H9 (cell line): ENCODE results near the gene ITPK1. TPM values are rescaled to one million over a fixed set of nuclear protein-coding genes. Genes with fewer than 3 reads are reported as not detected.

ENCODE experiments used
- DNase-seq: peaks from one replicate; pipeline ENCODE4 v3.0.0-alpha.2; 2017
- H2AFZ ChIP-seq: one replicate; pipeline ENCODE4 v1.6.1; 2013; ENCODE audit warnings: mild to moderate bottlenecking, low read length, control low read depth, moderate library complexity
- H2AK5ac ChIP-seq: 2 replicates; pipeline ENCODE4 v1.6.1; 2013; ENCODE audit warnings: low read length, control low read depth, mixed read lengths; ENCODE audit not compliant: insufficient read length
- H2BK120ac ChIP-seq: one replicate; pipeline ENCODE4 v1.6.1; 2013; ENCODE audit warnings: low read depth, mild to moderate bottlenecking, low read length, control low read depth, inconsistent platforms; ENCODE audit not compliant: poor library complexity, severe bottlenecking
- H2BK12ac ChIP-seq: 2 replicates; pipeline ENCODE4 v1.6.1; 2013; ENCODE audit warnings: low read length, control low read depth, mixed read lengths, low read depth; ENCODE audit not compliant: insufficient read length
- H2BK15ac ChIP-seq: 2 replicates; pipeline ENCODE4 v1.6.1; 2013; ENCODE audit warnings: low read depth, low read length, control low read depth
- H2BK20ac ChIP-seq: one replicate; pipeline ENCODE4 v1.6.1; 2013; ENCODE audit warnings: low read depth, mild to moderate bottlenecking, low read length, control low read depth, inconsistent platforms; ENCODE audit not compliant: poor library complexity, severe bottlenecking
- H2BK5ac ChIP-seq: 2 replicates; pipeline ENCODE4 v1.6.1; 2013; ENCODE audit warnings: low read length, control low read depth, mixed read lengths; ENCODE audit not compliant: insufficient read length
- H3K14ac ChIP-seq: 2 replicates; pipeline ENCODE4 v1.6.1; 2013; ENCODE audit warnings: low read length, control low read depth; ENCODE audit not compliant: insufficient read depth
- H3K18ac ChIP-seq: 2 replicates; pipeline ENCODE4 v1.6.1; 2013; ENCODE audit warnings: low read depth, mild to moderate bottlenecking, mixed read lengths, low read length, control low read depth; ENCODE audit not compliant: insufficient read length
- H3K23ac ChIP-seq: 2 replicates; pipeline ENCODE4 v1.6.1; 2013; ENCODE audit warnings: low read length, control low read depth, mixed read lengths, low read depth; ENCODE audit not compliant: insufficient read length
- H3K23me2 ChIP-seq: 2 replicates; pipeline ENCODE4 v1.6.1; 2013; ENCODE audit warnings: low read depth, mild to moderate bottlenecking, mixed read lengths, low read length, control low read depth; ENCODE audit not compliant: insufficient read length, poor library complexity, severe bottlenecking
- H3K27ac ChIP-seq: 2 replicates; pipeline ENCODE4 v1.5.1; 2013; ENCODE audit warnings: low read length, control low read depth, mixed read lengths, low read depth; ENCODE audit not compliant: insufficient read length
- H3K27me3 ChIP-seq: 2 replicates; pipeline ENCODE4 v1.6.1; 2013; ENCODE audit warnings: low read length, control low read depth, inconsistent platforms; ENCODE audit not compliant: insufficient read depth
- H3K4ac ChIP-seq: 2 replicates; pipeline ENCODE4 v1.6.1; 2013; ENCODE audit warnings: low read depth, mild to moderate bottlenecking, control low read depth, inconsistent platforms, low read length, moderate library complexity
- H3K4me1 ChIP-seq: 2 replicates; pipeline ENCODE4 v1.6.1; 2013; ENCODE audit warnings: low read length, control low read depth, inconsistent platforms; ENCODE audit not compliant: insufficient read depth
- H3K4me2 ChIP-seq: 2 replicates; pipeline ENCODE4 v1.6.1; 2013; ENCODE audit warnings: low read length, control low read depth, mixed read lengths; ENCODE audit not compliant: insufficient read length, insufficient read depth
- H3K56ac ChIP-seq: 2 replicates; pipeline ENCODE4 v1.6.1; 2013; ENCODE audit warnings: low read depth, mild to moderate bottlenecking, mixed read lengths, low read length, control low read depth; ENCODE audit not compliant: insufficient read length
- H3K79me1 ChIP-seq: 2 replicates; pipeline ENCODE4 v1.6.1; 2013; ENCODE audit warnings: low read depth, mild to moderate bottlenecking, moderate library complexity, low read length, control low read depth, inconsistent platforms; ENCODE audit not compliant: insufficient read depth, poor library complexity, severe bottlenecking
- H3K79me2 ChIP-seq: 2 replicates; pipeline ENCODE4 v1.6.1; 2013; ENCODE audit warnings: low read length, control low read depth, inconsistent platforms; ENCODE audit not compliant: insufficient read depth
- H3K9ac ChIP-seq: 2 replicates; pipeline ENCODE4 v1.6.1; 2013; ENCODE audit warnings: low read length, control low read depth, mixed read lengths; ENCODE audit not compliant: insufficient read length; ENCODE audit errors: extremely low read depth
- H3K9me3 ChIP-seq: one replicate; pipeline ENCODE4 v1.6.1; 2013; ENCODE audit warnings: low read depth, low read length, inconsistent platforms; ENCODE audit not compliant: control insufficient read depth
- H3T11ph ChIP-seq: one replicate; pipeline ENCODE4 v1.6.1; 2013; ENCODE audit warnings: mild to moderate bottlenecking, low read length, control low read depth, inconsistent platforms
- H4K20me1 ChIP-seq: one replicate; pipeline ENCODE4 v1.6.1; 2013; ENCODE audit not compliant: control insufficient read depth, insufficient read length, insufficient read depth
- H4K5ac ChIP-seq: 2 replicates; pipeline ENCODE4 v1.6.1; 2013; ENCODE audit warnings: low read depth, mild to moderate bottlenecking, mixed read lengths, low read length, control low read depth; ENCODE audit not compliant: insufficient read length
- H4K8ac ChIP-seq: replicated peaks from 2 replicates; pipeline ENCODE4 v1.6.1; 2013; ENCODE audit warnings: low read length, control low read depth, mixed read lengths, low read depth; ENCODE audit not compliant: insufficient read length
- H4K91ac ChIP-seq: 2 replicates; pipeline ENCODE4 v1.6.1; 2013; ENCODE audit warnings: low read depth, mild to moderate bottlenecking, moderate library complexity, mixed read lengths, low read length, control low read depth; ENCODE audit not compliant: insufficient read length
- H3K27ac Mint-ChIP-seq, 3 experiments: 2 replicates in 2 of 3; 3 replicates in 1 of 3; pipeline ENCODE4 v1.8.0; 2020 to 2021; ENCODE audit warnings: mixed read lengths in 3 of 3, mild to moderate bottlenecking in 1 of 3, moderate library complexity in 1 of 3
- H3K27me3 Mint-ChIP-seq: 2 replicates; pipeline ENCODE4 v1.8.0; 2021; ENCODE audit warnings: low read depth, mild to moderate bottlenecking, moderate library complexity, mixed read lengths
- H3K36me3 Mint-ChIP-seq, 3 experiments: 2 replicates in 2 of 3; 3 replicates in 1 of 3; pipeline ENCODE4 v1.8.0; 2020 to 2021; ENCODE audit warnings: low read depth in 3 of 3, mixed read lengths in 3 of 3; ENCODE audit not compliant: insufficient read depth in 1 of 3
- H3K4me1 Mint-ChIP-seq, 2 experiments: 2 replicates each; pipeline ENCODE4 v1.8.0; 2020; ENCODE audit warnings: mixed read lengths in 2 of 2
- H3K4me3 Mint-ChIP-seq, 2 experiments: 2 replicates in 1 of 2; 3 replicates in 1 of 2; pipeline ENCODE4 v1.8.0; 2020 to 2021; ENCODE audit warnings: mild to moderate bottlenecking in 2 of 2, mixed read lengths in 2 of 2, moderate library complexity in 1 of 2
- H3K9me3 Mint-ChIP-seq, 2 experiments: 2 replicates in 1 of 2; 3 replicates in 1 of 2; pipeline ENCODE4 v1.8.0; 2020; ENCODE audit warnings: mild to moderate bottlenecking in 2 of 2, mixed read lengths in 2 of 2, moderate library complexity in 1 of 2
- WGBS: extraction: QIAGEN DNeasy Blood & Tissue Kit; methylation state at CpG from one replicate; pipeline ENCODE4 v1.1.7; 2013; ENCODE audit warnings: missing lambda C conversion rate, low lambda C conversion rate, mixed read lengths; ENCODE audit not compliant: insufficient read length; ENCODE audit errors: extremely low coverage; 5-methylcytosine and 5-hydroxymethylcytosine counted together
- total RNA-seq: library from RNA; stranded (reverse); gene quantifications from 2 replicates; pipeline ENCODE4 v1.2.1, GENCODE V29; 2021
- TF ChIP-seq, protein P1 (sequence below): fragments of 200-600 bp; sonication (generic); conservative IDR thresholded peaks from 3 replicates; pipeline ENCODE4 v1.8.0; 2021; ENCODE audit warnings: antibody characterized with exemption, mild to moderate bottlenecking

ITPK1 gene
- total RNA-seq, 1 experiment from 2014 or later, result 92.7 TPM

DNA sequence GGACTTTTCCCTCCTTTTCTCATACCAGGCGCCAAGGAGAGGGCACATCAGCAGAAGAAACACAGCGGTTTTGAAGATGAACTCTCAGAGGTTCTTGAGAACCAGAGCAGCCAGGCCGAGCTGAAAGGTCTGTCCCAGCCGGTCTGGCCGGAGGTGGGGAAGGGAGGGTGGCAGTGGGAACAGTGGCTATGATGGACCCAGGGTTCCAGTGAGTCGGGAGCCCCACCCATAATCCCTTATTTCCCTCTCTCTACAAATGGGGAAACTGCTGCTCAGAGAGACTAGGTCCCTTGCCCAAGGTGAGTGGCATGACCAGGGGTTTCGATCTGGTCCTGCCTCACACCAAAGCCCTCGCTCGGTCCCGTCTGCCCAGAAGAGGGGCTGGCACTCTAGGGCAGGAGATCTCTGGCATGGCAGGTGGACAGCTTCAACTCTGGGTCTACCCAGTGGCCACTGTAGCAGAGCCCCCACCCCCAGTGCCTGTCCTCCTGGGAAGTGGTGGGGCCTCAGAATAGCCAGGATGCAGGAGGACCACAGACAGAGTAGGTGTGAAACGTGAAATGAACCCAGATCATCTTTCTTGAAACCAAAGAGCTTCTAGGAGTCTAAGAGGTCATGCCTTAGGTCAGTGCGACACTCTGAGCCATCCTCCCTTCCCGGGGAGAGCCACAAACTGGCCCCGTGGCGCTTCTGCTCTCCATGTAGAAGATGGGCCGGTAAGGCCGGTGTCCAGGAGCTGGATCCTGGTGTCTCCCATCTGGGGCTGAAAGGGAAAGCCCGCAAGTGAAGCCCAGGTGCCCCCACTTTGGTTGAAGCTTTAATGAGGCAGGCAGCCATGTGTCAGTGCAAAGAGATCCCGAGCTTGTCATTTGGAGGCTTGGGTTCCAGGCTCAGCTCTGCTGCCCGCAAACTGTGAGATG, 185.8 kb downstream of the ITPK1 start:
- no peak overlapping the region for H3K18ac ChIP-seq
- peaks cover 7% of the 10 kb centered on the region for H4K20me1 ChIP-seq
- no peak overlapping the region for H3K27ac ChIP-seq
- H3K27me3 Mint-ChIP-seq, result peaks cover 16% of the 10 kb centered on the region
- H2BK20ac ChIP-seq, result no peak overlapping the region
- H3K56ac ChIP-seq, result no peak overlapping the region
- no peaks in the 10 kb centered on the region for H3K79me1 ChIP-seq
- H3K4me2 ChIP-seq, result no peak overlapping the region
- H3K23me2 ChIP-seq, result peaks cover 4% of the 10 kb centered on the region
- H4K5ac ChIP-seq, result no peak overlapping the region
- no peak overlapping the region for H2AFZ ChIP-seq
- no peaks in the 10 kb centered on the region for H3K9me3 ChIP-seq
- no peak overlapping the region for H2BK5ac ChIP-seq
- H3K23ac ChIP-seq, result no peak overlapping the region
- peaks cover 3% of the 10 kb centered on the region in 2 experiments; a peak in 3 of 4 replicates for H3K4me1 Mint-ChIP-seq
- WGBS, result no CpG with 5 or more reads among the region's 20 CpGs
- H2BK12ac ChIP-seq, result no peak overlapping the region
- H2BK15ac ChIP-seq, result no peak overlapping the region
- H3K27ac Mint-ChIP-seq, result no peak overlapping the region
- H3K4ac ChIP-seq, result no peak overlapping the region
- no peak overlapping the region for H3K14ac ChIP-seq
- peaks cover 0 to 5% (median 0%) of the 10 kb centered on the region in 3 experiments; a peak in 2 of 7 replicates for H3K36me3 Mint-ChIP-seq
- no peak overlapping the region for H3K9ac ChIP-seq
- H4K8ac ChIP-seq, result no peak overlapping the region
- H3K4me3 Mint-ChIP-seq, result no peak overlapping the region
- no peak for DNase-seq
- no peak overlapping the region for H4K91ac ChIP-seq
- no peak overlapping the region for H2BK120ac ChIP-seq
- H3T11ph ChIP-seq, result no peak overlapping the region
- no peaks in the 10 kb centered on the region for H3K27me3 ChIP-seq
- H2AK5ac ChIP-seq, result no peak overlapping the region
- no peaks in the 10 kb centered on the region for H3K4me1 ChIP-seq
- no peaks in the 10 kb centered on the region for H3K79me2 ChIP-seq
- H3K9me3 Mint-ChIP-seq, result no peaks in the 10 kb centered on the region; a peak in 1 of 5 replicates
- TF ChIP-seq, protein P1, sequence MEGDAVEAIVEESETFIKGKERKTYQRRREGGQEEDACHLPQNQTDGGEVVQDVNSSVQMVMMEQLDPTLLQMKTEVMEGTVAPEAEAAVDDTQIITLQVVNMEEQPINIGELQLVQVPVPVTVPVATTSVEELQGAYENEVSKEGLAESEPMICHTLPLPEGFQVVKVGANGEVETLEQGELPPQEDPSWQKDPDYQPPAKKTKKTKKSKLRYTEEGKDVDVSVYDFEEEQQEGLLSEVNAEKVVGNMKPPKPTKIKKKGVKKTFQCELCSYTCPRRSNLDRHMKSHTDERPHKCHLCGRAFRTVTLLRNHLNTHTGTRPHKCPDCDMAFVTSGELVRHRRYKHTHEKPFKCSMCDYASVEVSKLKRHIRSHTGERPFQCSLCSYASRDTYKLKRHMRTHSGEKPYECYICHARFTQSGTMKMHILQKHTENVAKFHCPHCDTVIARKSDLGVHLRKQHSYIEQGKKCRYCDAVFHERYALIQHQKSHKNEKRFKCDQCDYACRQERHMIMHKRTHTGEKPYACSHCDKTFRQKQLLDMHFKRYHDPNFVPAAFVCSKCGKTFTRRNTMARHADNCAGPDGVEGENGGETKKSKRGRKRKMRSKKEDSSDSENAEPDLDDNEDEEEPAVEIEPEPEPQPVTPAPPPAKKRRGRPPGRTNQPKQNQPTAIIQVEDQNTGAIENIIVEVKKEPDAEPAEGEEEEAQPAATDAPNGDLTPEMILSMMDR, result no peak
